HG02588 (cell line): ENCODE measurements around the gene EDN1.

Source experiments
- ATAC-seq: cut with Tn5 transposase; IDR thresholded peaks from one replicate; pipeline ENCODE4 v1.9.1; 2021; ENCODE audit warnings: mild to moderate bottlenecking, moderate library complexity; ENCODE audit not compliant: unreplicated experiment

EDN1 gene

DNA sequence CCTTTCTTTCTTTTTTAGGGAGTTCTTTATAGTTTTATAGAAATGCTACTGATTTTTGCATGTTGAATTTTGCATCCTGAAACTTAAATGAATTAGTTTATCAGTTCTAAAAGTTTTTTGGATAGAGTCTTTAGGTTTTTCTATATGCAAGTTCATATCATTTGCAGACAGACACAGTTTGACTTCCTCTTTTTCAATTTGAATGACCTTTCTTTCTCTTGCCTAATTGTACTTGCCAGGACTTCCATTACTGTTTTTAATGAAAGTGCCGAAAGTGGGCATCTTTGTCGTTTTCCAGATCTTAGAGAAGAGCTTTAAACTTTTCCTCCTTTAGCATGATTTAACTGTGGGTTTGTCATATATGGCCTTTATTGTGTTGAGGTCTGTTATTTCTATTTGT lies 21.1 kb upstream of the EDN1 start:
- no peak for ATAC-seq

DNA sequence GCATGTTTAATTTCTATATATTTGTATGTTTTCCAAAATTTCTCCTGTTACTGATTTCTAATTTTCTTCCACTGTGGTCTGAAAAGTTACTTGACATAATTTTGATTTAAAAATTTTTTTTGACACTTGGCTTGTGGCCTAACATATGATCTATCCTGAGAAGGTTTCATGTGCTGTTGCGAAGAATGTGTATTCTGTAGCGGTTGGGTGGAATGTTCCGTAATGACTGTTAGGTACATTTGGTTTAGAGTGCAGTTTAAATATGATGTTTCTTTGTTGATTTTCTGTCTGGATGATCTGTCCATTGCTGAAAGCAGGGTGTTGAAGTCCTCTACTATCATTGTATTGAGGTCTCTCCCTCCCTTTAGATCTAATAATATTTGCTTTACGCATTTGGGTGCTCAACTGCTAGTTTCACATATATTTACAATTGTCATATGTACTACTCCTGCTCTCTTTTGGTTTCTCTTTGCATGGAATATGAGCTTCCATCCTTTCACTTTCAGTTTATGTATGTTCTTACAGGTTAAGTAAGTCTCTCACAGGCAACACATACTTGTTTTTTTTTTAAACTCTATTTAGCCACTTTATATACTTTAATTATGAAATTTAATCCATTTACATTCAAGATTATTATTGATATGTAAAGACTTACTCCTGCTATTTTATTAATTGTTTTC lies 19.5 kb upstream of the EDN1 start:
- no peak for ATAC-seq

DNA sequence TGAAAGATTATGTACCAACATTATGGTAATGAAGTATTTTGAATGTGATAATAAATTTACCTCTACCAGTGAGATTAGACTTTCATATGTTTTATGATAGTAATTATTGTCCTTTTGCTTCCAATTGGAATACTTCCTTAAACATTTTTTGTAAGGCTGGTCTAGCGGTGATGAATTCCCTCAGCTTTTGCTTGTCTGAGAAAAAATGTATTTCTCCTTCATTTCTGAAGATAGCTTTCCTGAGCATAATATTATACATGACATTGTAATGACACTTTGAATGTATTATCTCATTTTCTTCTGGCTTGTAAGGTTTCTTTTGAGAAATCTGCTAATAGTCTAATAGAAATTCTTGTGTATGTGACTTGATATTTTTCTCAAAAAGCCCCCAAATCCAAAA lies 18.6 kb upstream of the EDN1 start:
- no peak for ATAC-seq

DNA sequence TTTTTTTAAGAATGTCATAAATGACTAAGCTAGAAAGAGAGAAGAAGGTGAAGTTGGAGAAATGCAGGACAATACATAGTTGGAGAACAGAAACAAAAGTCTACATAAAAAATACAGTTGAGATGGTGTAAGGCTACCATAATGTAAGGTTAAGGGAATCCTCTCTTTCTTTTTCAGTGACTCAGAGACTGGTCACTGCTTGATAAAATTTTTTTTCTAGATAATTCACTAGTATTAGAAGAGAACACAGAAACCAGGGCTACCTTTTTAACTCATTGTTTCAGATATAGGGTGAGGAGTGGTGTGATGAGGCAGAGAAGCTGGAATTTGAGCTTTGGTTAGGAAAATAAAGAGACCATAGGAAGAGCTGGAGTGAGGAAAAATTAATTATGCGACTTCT lies 18.2 kb upstream of the EDN1 start:
- ATAC-seq: no peak

DNA sequence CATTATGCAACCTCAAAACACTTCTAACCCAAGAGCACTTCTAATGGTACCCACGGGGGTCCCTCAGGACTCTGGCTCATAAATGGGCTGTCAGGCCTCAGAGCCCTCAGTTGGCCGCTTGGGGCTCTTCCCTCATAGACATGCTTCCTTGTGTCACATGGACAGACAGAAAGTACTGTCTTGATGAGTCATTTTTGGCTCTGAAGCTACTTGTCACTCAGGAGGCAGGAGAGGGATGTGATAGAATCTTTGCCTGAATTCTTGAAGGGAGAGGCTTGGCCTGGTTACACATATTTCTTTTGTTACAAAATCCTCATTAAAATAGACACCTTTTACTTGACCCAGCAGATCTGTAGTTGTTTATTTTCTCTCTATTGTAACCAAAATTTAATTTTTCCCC lies 15.1 kb upstream of the EDN1 start:
- ATAC-seq: no peak

DNA sequence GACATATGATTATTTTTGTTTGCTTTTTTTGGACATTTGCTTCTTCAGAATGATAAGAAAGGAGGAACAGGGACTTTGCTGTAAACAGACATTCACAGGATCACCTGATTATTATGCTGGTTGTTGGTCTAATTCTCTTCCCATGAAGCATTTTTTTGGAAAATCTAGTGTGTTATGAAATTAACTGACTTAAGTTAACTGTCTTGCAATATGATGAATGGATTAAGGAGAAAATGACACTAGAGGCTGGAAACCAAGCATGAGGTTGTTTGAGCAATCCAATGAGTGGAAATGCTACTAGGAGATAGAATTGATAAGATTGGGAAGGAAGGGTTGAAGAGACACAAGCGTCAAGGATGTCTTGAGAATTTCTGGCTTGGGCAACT lies 13.2 kb upstream of the EDN1 start:
- ATAC-seq: no peak

DNA sequence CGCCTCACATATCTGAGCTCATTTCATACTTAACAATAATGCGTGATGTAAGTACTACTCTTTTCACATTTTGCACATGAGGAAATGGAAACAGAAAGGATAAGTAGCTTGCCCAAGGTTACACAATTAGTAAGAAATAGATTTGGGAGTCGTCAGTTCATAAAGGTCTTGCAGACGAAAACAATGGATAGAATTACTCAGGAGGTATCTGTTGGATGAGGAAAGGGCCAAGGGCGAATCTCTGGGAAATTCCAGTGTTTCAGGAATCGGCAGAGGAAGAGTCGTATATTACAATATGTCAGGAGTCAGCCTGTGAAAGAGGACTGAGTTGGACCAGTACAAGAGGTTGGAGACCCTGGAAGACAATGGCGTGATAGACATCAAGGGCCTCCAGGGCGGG lies 12.8 kb upstream of the EDN1 start:
- ATAC-seq: no peak

DNA sequence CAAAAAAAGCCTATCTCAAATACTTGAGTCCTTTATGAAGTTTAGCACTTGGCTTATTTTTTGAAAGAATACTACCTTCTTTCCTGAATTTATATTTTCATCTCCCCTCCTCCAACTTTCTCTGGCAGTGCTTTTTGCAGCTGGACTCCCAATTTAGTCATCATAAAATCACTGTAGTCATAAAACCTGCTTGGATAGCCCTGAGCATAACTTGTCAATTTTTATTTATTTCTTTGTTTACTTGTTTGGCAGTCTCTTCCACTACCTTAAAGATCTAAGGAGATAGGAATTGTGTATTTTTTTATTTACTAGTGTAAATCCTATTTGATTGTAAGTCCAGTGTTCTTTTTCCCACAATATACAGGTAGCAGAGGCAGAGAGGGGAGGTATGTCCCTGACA lies 11.2 kb upstream of the EDN1 start:
- ATAC-seq: no peak

DNA sequence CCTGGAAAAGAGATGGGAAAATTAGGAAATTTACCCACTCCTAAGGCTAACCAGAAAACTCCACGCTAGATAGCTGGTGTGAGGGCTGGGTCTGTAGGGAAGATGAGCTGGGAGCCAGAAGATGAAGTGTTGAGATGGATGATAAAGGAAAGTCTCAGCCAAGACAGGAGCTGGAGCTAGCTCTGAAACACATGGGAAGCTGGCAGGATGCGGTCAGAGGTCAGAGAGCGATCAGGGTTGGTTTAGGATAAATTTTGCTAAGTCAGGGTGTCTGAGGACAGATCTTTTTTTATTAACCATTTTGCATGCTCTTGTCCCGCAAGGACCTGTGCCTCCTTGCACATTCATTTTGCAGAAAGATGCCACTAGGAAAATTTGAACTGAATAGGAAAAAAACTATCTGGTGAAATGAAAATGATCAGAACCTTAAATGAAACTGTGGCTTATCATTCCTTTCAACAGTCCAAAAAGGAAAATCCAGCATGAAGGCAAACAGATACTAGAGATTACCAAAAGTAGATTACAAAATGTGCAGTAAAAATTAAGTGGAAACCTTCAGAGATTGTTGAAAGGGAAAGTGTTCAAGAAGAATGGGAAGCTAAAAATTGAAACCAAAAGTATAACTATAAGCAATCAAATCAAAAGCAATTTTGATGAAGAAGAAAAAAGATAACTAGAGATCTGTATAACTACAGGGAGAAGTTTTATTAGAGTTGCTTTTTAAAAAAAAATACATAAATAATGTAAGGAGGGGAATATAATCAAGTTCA lies 10.7 kb upstream of the EDN1 start:
- no peak for ATAC-seq

DNA sequence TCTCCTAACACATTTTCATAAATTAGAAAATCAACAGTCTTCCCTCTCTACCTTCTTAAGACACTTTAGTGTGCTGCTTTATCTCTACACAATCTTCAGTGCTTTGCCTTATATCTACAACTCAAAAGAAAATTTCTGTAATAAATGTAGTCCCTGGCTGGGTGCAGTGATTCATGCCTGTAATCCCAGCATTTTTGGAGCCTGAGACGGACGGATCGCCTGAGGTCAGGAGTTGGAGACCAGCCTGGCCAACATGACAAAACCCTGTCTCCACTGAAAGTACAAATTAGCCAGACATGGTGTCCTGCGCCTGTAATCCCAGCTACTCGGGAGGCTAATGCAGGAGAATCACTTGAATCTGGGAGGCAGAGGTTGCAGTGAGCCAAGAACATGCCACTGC lies 9.7 kb upstream of the EDN1 start:
- ATAC-seq: no peak

DNA sequence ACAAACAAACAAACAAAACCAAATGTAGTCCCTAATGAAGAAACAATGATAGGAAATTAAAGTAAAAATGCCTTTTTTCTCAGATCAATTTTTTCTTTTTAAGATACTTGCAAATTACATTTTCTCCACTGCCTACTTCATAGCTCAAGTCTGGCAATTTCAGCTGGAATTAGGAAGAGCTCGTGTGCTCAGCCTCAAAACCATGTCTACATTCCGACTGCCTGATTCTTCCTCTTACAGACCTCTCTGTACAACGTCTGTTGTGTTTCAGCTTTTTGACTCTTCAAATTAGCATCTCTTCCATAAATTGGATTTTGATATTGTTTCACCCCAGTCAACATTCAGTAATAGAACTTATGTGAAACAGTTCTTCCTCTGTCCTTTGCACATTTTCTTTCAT lies 9.3 kb upstream of the EDN1 start:
- no peak for ATAC-seq

DNA sequence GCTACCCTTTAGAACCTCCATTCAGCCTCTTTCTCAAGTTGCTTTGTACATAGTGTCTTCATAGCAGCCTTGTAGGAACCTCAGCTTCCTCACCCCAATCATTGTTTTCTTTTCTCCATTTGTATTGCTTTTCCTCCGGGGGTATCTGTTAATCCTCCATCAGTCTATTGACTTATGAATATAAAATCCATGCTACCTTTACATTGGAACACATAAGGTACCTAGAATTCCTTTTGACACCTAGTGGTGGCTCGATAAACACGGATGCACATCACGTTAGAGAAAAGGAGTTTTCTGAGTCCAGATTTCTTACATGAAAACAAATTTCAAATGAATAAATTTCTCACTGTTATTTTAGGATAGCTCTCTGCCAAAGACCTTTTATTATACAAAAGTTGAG lies 6.3 kb upstream of the EDN1 start:
- ATAC-seq: no peak

DNA sequence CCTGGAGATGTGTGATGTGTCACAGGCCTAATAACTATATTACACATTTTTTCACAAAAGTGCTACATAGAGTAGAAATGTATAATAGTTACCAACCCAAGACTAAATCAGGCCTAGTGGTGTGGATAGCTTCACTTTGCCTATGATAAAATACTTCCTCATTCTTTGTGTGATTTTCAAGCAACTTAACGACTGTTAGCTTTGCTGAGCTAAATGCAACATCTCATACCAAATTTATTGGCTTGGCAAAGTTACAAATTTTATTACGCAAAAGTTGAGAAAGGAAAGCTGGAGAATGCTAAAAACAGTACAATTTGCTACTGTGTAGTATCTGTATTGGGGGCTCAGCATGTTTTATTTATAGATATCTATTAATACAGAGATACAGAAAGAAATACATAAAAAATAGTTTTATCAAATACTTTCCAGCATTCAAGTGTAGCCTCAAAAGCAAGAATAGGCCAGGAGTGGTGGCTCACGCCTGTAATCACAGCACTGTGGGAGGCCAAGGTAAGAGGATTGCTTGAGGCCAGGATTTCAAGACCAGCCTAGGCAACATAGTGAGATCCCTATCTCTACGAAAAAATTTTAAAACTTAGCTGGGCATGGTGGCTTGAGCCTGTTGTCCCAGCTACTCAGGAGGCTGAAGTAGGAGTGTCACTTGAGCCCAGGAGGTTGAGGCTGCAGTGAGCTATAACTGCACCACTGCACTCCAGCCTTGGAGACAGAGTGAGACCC lies 3.6 kb upstream of the EDN1 start:
- ATAC-seq: no peak

DNA sequence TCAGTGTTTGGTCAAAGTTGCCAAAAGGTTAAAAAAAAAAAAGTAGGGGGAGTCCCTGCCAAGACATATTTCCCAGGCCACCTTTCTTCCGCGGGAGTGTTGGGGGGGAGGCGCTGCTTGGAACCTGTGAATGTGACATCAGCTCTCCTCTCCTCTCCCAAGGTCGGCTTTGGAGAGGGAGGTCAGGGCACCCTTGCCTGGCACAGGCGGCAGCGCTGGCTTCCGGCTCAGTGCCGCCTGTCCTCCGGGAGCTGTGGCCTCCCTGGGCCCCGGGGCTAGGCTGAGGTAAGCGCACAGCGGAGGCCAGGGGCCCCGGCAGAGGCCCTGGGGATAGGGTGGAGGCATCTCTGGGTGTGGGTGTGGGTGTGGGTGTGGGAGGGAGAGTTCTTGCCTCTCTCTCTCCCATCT lies 1.9 kb upstream of the EDN1 start:
- no peak for ATAC-seq

DNA sequence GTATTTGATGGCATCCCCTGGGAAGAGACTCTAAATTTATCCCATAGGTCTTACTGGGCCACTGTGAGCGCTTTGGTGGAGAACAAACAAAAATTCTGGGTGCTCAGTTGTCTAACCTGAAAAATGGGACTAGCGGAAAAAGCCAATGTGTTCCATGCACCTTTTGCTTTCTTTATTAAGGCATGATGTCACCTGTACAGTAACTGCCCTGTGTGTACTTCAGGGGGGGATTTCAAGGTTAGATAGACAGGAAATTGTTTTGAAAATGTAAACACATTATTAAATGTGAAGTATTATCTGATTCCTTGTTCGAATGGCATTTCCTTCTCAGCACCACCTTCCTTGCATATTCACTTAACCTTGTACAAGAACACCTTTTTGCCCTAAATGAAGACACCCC lies 1.2 kb upstream of the EDN1 start:
- ATAC-seq: no peak

DNA sequence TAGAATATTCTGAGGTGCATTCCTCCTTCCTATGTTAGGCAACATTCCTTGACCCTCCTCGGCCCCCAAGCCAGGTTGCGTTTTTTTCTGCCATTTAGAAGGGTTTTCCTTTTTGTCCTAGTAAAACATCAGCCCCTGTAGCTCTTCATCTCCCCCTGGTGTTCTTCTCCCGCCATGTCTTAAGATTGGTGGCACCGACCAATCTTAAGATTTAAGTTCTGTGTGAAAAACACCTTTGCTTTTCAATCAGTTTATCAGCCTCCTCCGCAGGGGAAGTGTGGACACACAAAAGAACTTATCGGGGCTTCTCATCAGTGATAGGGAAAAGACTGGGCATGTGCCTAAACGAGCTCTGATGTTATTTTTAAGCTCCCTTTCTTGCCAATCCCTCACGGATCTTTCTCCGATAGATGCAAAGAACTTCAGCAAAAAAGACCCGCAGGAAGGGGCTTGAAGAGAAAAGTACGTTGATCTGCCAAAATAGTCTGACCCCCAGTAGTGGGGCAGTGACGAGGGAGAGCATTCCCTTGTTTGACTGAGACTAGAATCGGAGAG lies 719 bp upstream of the EDN1 start:
- ATAC-seq: no peak

DNA sequence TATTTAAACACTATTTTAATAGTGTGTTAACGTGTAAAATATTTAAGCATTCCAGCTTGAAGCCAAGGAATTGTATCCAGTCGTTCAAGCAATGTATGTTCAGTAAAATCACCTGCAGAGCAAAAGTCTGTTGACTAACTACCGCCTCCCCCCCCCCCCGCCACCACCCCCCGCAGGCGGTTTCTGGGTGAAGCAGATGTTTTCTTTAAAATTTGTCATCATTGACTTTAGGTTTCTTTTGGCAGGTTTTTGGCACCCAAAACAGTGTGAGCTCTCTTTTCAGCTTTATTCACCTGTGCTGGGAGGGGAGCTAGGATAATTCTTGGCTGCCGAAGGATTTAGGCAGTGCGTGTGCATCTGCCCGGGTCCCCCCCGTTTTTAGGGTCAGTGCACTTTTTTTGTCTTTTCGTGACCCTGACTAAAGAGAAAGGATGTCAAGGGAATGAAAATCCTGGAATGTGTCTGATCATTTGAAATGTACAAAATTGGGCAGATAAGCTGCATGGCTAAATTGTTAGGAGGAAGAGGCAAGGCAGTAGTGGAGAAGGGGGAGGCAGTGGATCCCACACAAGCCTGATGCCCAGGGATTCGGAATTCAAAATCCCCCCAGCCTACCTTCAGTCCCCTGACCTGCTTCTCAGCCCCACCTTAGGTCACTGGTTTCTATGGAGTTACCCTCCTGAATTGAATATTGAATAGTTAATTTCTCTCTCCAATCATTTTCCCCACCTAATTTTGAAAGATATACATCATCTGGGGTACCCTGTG lies 1.1 kb downstream of the EDN1 start:
- no peak for ATAC-seq

DNA sequence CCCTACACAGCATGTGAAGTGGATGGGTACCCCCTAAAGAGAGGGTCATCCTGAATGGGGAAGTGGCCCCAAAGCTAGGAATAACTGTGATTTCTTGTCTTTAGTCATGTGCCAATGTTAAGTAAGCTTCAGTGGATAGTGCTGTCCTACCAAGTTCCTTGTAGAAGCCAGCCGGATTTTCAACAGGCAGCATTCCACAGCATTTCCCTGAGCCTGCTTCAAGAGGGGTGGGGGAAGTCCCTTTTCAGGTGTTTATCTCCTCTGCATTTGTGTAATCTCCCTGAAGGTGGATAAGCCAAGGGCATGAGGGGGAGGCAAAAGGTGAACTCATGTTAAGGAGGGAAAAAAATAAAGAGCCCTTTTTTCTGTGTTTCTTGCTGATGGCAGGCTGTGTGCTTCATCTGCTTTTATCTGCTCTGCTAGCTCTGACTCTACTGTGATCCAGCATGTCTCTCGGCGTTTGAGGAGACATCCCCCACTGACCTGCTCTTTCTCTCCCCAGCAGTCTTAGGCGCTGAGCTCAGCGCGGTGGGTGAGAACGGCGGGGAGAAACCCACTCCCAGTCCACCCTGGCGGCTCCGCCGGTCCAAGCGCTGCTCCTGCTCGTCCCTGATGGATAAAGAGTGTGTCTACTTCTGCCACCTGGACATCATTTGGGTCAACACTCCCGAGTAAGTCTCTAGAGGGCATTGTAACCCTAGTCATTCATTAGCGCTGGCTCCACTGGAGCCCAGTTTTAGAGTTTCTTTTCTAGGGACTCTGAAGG lies 1.9 kb downstream of the EDN1 start:
- ATAC-seq: no peak

DNA sequence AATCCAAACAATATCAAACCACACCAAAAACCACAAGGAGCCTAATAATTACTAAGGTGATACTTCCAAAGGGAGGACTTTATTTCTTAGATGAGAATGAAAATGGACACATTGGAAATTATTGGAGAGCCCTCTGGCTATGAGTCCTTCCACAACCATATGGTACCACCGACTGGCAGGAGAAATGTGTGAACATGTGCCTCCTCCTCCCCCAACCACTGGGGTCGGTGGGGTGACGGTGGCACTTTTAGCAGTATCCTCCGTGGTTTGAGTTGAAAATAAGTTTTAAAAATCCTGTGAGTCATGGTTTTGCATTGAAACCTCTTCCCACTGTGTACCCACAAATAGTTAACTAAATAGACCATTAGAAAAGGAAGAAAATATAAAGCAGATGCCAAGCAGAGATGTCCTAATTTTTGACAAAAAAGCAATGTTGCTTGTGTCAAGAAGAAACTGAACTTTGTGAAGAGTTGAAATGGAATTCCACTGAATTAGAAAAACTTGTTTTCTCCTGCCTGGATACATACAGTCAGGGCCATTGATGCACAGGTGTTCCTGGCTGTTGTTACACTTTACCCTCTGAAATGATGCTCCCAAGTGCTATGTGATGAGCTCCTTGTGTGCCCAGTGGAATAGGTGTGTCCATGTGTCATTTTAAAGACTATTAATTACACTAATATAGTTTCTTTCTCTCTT lies 3.2 kb downstream of the EDN1 start:
- no peak for ATAC-seq
